HepG2 (cell line): ENCODE data around the gene SFRP4. TPM values are rescaled to one million over a fixed set of nuclear protein-coding genes. Genes with fewer than 3 reads are reported as not detected.

Experiments
- AGO1 ChIP-seq: fragments of 200-400 bp; formaldehyde crosslinking; IDR thresholded peaks from 2 replicates; pipeline ENCODE4 v1.6.1; 2017; ENCODE audit warnings: mild to moderate bottlenecking, low read depth, low read length, moderate library complexity; ENCODE audit not compliant: poor library complexity, severe bottlenecking
- BCL6 ChIP-seq: IDR thresholded peaks from 2 replicates; pipeline ENCODE4 v1.6.1; 2016; ENCODE audit warnings: missing genetic modification reagents, missing compliant biosample characterization
- CCAR2 ChIP-seq: fragments of 200-400 bp; formaldehyde crosslinking; optimal IDR thresholded peaks from 2 replicates; pipeline ENCODE3; 2018; ENCODE audit warnings: low read depth, mild to moderate bottlenecking, low read length, moderate library complexity
- CERS6 ChIP-seq: sonication (generic); formaldehyde crosslinking; IDR thresholded peaks from 2 replicates; pipeline ENCODE4 v1.5.0; 2020; ENCODE audit warnings: missing genetic modification reagents
- JARID2 ChIP-seq: sonication (generic); formaldehyde crosslinking; IDR thresholded peaks from 2 replicates; pipeline ENCODE4 v1.8.1; 2023; ENCODE audit warnings: missing genetic modification reagents, inconsistent platforms; ENCODE audit not compliant: insufficient replicate concordance
- KLF6 ChIP-seq: IDR thresholded peaks from 2 replicates; pipeline ENCODE4 v1.8.0; 2016; ENCODE audit warnings: missing biosample characterization, missing genetic modification reagents
- PHB2 ChIP-seq: fragments of 450-650 bp; IDR thresholded peaks from 2 replicates; pipeline ENCODE4 v1.6.1; 2018; ENCODE audit not compliant: partially characterized antibody
- RFX1 ChIP-seq: fragments of 450-650 bp; IDR thresholded peaks from 2 replicates; pipeline ENCODE4 v1.6.1; 2017
- ZNF234 ChIP-seq: sonication (generic); formaldehyde crosslinking; conservative IDR thresholded peaks from 2 replicates; pipeline ENCODE4 v1.5.1; 2020; ENCODE audit warnings: mild to moderate bottlenecking, missing genetic modification reagents
- ZNF343 ChIP-seq: sonication (generic); formaldehyde crosslinking; IDR thresholded peaks from 2 replicates; pipeline ENCODE4 v1.4.0; 2020; ENCODE audit warnings: mild to moderate bottlenecking, missing genetic modification reagents
- ZNF570 ChIP-seq: sonication (generic); formaldehyde crosslinking; IDR thresholded peaks from 2 replicates; pipeline ENCODE4 v1.4.0; 2020; ENCODE audit warnings: mild to moderate bottlenecking, missing genetic modification reagents, borderline replicate concordance
- ZNF770 ChIP-seq: sonication (generic); formaldehyde crosslinking; IDR thresholded peaks from 2 replicates; pipeline ENCODE4 v1.5.0; 2020; ENCODE audit warnings: mild to moderate bottlenecking, missing genetic modification reagents
- polyA plus RNA-seq, 8 experiments: library from polyadenylated mRNA; depleted of rRNA in 3 of 8; stranded (reverse) in 7 of 8; unstranded in 1 of 8; fragments of >200 nt; fragmentation: Illumina TruSeq in 4 of 8; extraction: Trizol in 4 of 8; gene quantifications; 2 replicates each; pipeline versions ENCODE4 v1.2.1 to v1.2.3, GENCODE V29; 2011 to 2016; ENCODE audit warnings: low read depth in 4 of 8, missing spikeins in 1 of 8, mixed read lengths in 1 of 8; ENCODE audit not compliant: insufficient read depth in 1 of 8
- total RNA-seq, 5 experiments: library from RNA; depleted of rRNA; stranded (reverse); fragments of >200 nt; fragmentation: Illumina TruSeq; extraction: Trizol; gene quantifications; 2 replicates each; pipeline ENCODE4 v1.2.3, GENCODE V29; 2016; ENCODE audit warnings: low read depth in 1 of 5
- TF ChIP-seq, protein P1 (sequence below), 2 experiments: sonication (generic) in 1 of 2; formaldehyde crosslinking in 1 of 2; IDR thresholded peaks; 2 replicates each; pipeline versions ENCODE4 v1.5.1 to v1.6.1; 2011 to 2020; ENCODE audit warnings: borderline replicate concordance in 1 of 2, low read depth in 1 of 2, low read length in 1 of 2, mild to moderate bottlenecking in 1 of 2, missing genetic modification reagents in 1 of 2, moderate library complexity in 1 of 2
- TF ChIP-seq, protein P2 (sequence below): sonication (generic); formaldehyde crosslinking; IDR thresholded peaks from 2 replicates; pipeline ENCODE4 v1.8.0; 2022; ENCODE audit warnings: mild to moderate bottlenecking, missing genetic modification reagents; ENCODE audit not compliant: insufficient replicate concordance
- TF ChIP-seq, protein P3 (sequence below): sonication (generic); formaldehyde crosslinking; IDR thresholded peaks from 2 replicates; pipeline ENCODE4 v1.8.0; 2022; ENCODE audit warnings: mild to moderate bottlenecking, missing genetic modification reagents, borderline replicate concordance
- TF ChIP-seq, protein P4 (sequence below): sonication (generic); formaldehyde crosslinking; IDR thresholded peaks from 2 replicates; pipeline ENCODE4 v1.5.0; 2020; ENCODE audit warnings: mild to moderate bottlenecking, missing genetic modification reagents

SFRP4 gene
- total and polyA plus RNA-seq, 2 of the 13 experiments (the other 11 are each of a cell fraction or from before 2014, with no cell fraction given) = 0.96 to 1.8 TPM

- TF ChIP-seq, protein P1, sequence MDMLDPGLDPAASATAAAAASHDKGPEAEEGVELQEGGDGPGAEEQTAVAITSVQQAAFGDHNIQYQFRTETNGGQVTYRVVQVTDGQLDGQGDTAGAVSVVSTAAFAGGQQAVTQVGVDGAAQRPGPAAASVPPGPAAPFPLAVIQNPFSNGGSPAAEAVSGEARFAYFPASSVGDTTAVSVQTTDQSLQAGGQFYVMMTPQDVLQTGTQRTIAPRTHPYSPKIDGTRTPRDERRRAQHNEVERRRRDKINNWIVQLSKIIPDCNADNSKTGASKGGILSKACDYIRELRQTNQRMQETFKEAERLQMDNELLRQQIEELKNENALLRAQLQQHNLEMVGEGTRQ (IDR thresholded peaks at IDR 0.05; ENCODE audit: low read depth, low read length) = no peak
- TF ChIP-seq, protein P1 (CRISPR knock-in tag; IDR thresholded peaks at IDR 0.05; ENCODE audit: borderline replicate concordance) = no peak
- TF ChIP-seq, protein P2, sequence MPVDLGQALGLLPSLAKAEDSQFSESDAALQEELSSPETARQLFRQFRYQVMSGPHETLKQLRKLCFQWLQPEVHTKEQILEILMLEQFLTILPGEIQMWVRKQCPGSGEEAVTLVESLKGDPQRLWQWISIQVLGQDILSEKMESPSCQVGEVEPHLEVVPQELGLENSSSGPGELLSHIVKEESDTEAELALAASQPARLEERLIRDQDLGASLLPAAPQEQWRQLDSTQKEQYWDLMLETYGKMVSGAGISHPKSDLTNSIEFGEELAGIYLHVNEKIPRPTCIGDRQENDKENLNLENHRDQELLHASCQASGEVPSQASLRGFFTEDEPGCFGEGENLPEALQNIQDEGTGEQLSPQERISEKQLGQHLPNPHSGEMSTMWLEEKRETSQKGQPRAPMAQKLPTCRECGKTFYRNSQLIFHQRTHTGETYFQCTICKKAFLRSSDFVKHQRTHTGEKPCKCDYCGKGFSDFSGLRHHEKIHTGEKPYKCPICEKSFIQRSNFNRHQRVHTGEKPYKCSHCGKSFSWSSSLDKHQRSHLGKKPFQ (CRISPR knock-in tag) = no peak
- TF ChIP-seq ZNF234 (CRISPR knock-in tag) = no peak
- TF ChIP-seq, protein P3, sequence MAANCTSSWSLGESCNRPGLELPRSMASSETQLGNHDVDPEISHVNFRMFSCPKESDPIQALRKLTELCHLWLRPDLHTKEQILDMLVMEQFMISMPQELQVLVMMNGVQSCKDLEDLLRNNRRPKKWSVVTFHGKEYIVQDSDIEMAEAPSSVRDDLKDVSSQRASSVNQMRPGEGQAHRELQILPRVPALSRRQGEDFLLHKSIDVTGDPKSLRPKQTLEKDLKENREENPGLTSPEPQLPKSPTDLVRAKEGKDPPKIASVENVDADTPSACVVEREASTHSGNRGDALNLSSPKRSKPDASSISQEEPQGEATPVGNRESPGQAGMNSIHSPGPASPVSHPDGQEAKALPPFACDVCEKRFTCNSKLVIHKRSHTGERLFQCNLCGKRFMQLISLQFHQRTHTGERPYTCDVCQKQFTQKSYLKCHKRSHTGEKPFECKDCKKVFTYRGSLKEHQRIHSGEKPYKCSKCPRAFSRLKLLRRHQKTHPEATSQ (CRISPR knock-in tag) = peak; percentile 50; the same call in 1 of the 2 replicates
- no peak for TF ChIP-seq PHB2
- TF ChIP-seq RFX1 = no peak
- no peak for TF ChIP-seq JARID2 (CRISPR knock-in tag)
- no peak for TF ChIP-seq KLF6 (CRISPR knock-in tag)
- 0 out of 2 replicates have a peak, but pooled peaks have one; percentile 38 for TF ChIP-seq ZNF770
- peak; percentile 40; the same call in 1 of the 2 replicates for TF ChIP-seq ZNF343 (CRISPR knock-in tag)
- TF ChIP-seq CERS6 = no peak
- 0 out of 2 replicates have a peak, but pooled peaks have one; percentile 27 for TF ChIP-seq ZNF570 (CRISPR knock-in tag)
- no peak for TF ChIP-seq CCAR2
- TF ChIP-seq, protein P4, sequence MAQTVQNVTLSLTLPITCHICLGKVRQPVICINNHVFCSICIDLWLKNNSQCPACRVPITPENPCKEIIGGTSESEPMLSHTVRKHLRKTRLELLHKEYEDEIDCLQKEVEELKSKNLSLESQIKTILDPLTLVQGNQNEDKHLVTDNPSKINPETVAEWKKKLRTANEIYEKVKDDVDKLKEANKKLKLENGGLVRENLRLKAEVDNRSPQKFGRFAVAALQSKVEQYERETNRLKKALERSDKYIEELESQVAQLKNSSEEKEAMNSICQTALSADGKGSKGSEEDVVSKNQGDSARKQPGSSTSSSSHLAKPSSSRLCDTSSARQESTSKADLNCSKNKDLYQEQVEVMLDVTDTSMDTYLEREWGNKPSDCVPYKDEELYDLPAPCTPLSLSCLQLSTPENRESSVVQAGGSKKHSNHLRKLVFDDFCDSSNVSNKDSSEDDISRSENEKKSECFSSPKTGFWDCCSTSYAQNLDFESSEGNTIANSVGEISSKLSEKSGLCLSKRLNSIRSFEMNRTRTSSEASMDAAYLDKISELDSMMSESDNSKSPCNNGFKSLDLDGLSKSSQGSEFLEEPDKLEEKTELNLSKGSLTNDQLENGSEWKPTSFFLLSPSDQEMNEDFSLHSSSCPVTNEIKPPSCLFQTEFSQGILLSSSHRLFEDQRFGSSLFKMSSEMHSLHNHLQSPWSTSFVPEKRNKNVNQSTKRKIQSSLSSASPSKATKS (CRISPR knock-in tag) = no peak
- TF ChIP-seq AGO1 = no peak
- TF ChIP-seq BCL6 (CRISPR knock-in tag) = no peak; the same call in 1 of the 2 replicates
Measured at GRCh38 chr7:37920849-37921805, 4.5 kb upstream of the SFRP4 start (continued).
